HG02981 (cell line): Measurements from ENCODE around the gene ZFPL1.

ENCODE experiments used
- ATAC-seq: cut with Tn5 transposase; IDR thresholded peaks from one replicate; pipeline ENCODE4 v1.9.1; 2021; ENCODE audit warnings: mild to moderate bottlenecking, moderate library complexity; ENCODE audit not compliant: unreplicated experiment

Gene ZFPL1

DNA sequence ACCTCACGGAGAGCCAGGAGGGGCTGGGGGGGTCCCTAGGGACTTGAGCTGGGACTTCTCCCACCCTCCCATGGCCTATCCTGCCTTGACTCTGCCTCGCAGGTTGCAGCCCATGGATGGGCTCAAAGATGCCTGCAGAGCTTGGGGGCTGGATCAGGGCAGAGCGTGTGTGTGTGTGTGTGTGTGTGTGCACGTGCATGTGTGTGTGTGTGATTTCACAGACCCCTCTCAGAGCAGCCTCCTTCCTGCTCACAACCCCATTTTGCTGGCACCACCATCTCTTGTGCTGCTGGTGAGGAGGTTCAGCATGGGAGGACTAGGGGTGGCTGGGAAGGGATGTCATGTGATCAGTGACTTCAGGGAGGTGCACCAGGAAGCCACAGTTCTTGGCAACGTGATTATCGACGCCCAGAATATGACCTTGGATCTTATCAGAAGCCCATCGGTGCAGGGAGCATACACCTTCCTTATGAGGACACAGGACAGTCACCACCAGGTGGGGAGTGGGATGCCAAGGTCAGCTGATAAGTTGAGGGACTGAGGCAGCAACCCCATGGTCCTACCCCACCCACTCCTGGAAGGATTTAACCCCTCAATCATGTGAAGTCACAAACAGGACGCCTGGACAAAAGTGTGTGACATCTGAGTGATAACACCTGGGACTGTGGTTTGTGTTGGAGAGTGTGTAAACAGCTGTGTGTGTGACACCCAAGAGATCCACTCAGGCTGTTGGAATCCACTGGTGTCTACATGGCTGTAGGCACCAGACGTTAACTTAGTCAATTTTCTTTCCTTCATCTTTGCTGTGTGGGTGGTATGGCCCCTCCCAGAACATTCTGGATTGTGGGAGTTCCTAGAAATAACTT lies 23.8 kb upstream of the ZFPL1 start:
- no peak for ATAC-seq

DNA sequence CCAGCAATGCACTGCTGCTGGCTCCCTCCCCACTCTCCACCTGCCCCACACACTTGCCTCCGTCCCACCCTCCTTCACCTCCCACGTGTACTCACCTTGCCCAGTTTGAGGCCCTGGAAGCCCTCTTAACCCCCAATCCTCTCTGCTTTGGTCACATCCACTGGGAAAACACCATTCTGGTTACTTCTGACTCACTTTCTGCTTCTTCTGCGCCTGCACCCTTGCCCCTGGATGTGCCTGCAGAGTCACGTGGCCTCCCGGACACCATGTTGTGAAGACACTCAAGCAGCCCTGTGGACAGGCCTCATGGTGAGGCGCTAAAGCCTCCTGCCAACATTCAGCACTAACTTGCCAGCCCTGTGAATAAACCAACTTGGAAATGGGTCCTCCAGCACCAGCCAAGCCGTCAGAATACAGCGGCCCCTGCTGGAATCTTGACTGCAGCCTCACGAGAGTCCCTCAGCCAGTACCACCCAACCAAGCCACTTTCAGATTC lies 23.1 kb upstream of the ZFPL1 start:
- ATAC-seq, result no peak

DNA sequence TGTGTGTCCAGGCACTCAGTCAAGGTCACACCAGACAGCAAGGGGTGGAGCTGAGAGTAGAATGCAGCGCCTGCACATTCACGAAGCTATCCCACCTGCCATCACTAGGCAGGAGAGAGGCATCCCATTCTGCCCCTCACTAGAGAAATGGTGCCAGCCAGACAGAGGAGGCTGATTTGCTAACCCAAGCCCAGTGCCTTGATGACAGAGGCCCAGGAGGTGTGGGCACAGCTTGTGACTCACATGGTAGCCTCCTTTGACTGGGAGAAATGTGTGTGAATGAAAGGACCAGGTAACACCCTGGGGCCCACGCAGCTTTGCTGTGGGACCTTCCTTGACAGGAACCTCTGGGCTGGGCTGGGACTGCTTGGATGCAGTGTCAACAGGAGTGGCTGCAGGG lies 20.5 kb upstream of the ZFPL1 start:
- ATAC-seq, result no peak

DNA sequence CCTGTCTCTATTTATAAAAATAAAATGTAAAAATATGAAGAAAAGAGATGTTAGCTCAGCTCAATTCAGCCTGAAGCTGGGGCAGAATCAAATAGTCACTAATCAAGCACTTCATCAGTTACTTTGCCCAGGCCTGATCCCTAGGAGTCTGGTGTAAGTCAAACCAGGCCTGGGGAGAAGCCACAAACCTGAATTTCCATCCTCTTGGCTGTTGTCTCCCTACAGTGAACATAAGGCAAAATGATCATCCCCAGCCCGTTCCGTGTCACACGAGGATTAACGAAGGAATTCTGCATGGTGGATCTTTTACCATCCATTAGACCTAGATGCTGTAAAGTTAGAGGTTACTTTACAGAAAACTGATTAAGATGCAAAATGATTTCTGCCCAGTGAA lies 19.2 kb upstream of the ZFPL1 start:
- ATAC-seq, result no peak

DNA sequence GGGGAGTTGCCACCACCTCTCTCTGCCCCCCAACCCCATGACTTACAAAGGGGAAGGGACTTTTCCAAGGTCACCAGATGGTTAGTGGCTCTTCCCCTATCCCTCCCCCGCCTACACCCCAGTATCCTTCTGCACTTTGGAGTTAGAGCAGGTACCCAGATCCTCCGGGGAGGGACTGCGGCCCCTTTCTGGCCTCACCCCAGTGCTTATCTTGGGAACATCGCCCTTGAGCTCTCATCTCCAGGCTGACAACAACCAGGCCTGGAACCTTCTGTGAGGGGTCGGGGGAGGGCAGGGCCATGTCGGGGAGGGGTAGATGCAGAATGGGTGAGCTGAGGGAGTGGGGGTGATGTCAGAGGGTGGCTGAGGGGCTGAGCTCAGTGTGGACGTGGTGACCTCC lies 18.2 kb upstream of the ZFPL1 start:
- ATAC-seq, result no peak

DNA sequence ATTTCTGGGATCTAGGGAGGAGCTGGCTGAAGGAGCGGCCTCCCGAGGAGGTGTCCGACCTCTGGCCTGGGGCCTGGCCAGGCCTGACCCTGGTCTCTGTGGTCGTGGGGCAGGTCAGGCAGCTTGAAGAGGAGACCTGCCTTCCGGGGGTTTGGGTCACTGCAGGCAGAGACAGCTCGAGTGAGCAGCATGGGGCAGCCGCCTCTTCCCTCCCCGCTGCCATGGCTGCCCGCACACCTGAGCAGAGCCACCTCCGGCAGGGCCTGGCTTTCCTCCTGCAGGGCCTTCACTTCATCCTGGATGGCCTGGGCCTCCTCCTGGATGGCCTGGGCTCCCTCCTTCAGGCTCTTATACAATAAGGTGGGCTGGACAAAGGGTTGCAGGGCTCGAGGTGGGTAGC lies 17.7 kb upstream of the ZFPL1 start:
- no peak for ATAC-seq

DNA sequence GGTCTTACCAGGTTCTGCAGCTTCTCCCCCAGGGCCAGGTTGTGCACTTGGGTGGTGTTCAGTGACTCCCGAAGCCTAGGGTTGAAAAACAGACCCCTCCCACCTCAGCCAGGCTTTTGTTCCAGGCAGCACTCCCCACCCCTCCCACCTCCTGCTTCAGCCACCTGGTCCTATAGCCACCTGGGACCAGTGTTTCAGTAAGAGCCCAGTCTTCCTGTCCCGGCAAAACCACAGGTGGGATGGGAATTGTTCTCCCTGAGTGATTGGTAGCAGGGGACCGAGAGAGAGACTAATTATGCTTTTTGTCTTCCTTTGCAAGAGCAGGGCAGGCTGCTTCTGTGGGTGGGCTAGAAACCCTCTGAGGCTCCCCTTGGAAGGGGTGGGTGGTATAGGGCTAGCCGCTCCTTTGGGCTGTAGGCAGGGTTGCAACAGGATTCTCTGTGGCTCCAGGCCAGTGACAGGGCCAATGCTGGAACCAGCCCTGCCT lies 17.2 kb upstream of the ZFPL1 start:
- no peak for ATAC-seq

DNA sequence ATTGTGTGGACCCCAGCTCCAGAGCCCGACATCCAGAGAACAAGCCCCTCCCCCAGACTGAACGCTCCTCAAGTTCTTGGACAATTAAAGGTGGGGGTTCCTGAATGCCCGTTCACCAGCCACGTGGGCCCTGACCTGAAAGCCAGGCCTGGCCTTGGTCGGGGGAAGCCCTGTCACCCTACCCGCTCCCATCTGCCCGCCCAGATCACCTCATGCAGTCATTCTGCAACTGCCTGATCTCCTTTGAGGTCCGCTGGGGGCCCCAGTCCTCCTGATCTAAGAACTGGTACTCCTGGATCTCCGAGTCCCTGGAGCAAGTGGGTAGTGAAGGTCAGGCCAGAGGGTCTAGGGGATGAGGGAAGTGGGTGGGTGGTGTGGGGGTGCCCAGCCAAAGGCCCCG lies 16.6 kb upstream of the ZFPL1 start:
- ATAC-seq, result no peak

DNA sequence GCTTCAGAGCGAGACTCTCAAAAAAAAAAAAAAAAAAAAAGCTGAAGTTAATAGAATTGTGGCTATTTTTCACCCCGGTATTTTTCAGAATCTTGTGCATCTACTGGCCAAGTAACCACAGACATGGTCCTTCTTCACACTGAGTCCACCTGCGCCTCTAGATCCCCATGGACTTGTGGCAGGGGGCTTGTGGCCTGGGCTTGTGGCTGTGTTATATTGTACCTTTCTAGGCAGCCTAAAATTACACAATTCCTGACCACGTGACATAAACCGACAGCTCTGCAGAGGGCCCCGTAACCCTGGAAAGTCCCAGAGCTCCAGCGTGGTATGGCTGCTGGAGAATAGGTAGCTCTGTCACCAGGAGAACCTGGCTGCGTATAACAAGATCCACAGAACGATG lies 14.8 kb upstream of the ZFPL1 start:
- ATAC-seq, result no peak

DNA sequence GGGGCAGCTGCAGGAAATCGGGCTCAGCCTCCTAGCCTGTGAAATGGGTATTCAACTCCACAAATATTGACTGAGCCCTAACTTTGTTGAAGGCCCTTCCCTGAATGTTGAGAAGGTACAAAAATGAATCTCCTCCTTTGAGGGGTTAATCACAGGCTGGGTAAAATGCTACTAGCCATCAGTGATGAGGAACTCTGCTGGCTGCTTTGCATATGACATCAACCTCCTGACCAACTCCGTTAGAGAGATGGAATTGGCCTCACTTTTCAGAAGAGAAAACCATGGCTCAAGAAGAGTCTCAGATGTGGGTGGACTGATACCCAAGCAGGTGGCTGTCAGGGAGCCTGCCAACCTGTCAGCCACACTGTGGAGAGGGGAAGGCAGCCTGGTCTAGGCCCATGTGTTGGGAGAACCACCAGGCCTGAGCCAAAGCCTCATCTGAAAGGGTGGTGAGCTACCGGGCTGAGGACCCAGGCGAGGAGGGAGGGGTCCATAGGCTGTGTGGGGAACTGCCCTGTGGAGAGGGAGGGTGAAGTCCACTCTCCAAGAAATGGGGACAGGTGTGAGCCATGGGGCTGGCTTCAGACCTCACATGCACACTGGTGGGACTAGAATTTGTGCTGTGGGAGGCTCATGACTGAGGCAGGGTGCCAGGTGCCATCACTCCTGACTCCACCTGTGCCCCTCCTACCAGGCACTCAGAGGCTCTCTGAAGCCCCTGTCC lies 12.0 kb upstream of the ZFPL1 start:
- no peak for ATAC-seq

DNA sequence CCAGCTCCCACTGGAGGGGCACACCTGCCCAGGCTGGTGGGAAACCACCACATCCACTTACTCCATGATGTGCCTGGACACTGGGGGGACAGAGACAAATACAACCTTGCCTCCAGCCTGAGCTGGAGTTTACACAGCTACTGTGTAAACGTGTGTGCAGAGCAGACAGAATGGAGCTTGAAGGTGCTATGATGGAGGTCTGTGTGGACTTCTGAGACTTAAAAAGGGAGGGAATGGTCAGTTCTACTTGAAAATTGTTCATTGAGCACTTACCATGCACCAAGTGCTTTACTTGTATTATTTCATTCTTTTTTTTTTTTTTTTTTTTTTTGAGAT lies 11.4 kb upstream of the ZFPL1 start:
- no peak for ATAC-seq

DNA sequence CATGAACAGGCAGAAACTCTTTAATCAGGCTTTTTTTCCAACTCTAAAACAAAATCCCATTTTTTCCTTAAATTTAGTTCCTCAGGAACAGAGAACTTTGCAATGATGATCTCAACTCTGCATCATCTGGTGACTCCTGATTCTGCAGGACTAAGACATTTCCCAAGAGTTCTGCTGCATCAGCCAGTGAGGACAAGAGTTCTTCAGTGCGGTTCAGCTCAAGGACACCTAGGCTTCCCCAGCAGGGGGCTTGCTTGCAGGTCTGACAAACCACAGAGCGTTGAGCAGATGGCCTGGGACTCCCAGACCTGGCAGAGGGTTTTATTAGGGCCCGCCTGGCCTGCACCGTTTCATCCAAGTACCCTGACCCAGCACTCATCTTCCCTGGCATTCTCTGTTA lies 6.6 kb upstream of the ZFPL1 start:
- no peak for ATAC-seq

DNA sequence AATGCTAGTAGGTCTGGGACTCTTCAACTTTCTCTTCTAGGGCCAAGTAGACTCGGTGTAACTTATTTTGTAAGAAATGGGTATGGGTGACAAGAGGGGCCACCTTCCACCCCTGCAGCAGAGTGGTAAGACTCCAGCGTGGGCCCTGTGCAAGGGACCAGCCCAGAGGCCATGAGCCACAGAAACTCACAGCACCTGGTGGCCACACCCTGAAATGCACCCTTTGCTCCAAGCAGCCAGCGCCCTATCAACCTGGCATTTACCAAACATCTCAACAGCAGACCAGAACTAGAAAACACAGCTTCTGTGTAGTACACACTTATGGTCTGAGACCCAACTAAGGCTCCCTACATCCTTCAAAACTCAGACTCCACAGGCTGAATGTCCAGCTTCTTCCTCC lies 5.9 kb upstream of the ZFPL1 start:
- ATAC-seq, result no peak

DNA sequence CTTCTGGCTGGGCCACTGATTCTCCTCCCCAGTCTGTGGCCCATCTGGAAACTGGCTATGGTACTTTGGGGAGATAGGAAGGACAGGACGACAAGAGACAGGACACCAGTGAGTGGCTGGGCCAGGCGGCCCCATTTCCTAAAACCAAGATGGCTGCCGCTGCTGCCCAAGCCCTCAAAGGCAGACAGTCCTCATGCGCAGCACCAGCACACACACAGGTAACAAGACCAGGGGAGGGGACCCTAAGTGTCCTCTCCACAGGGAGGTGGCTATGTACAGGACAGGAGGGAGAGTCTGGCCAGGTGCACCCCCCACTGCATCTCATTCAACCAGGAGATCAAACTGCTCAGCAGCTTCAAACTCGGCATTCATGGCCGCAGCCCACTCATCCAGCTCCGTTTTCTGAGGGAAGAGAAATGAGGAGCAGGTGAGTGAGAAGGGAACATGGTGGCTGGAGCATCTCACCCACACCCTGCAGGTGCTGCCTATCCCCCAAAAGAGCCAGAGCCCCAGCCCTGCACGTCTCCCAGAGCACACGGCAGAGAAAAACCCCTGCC lies 5.2 kb upstream of the ZFPL1 start:
- no peak for ATAC-seq

DNA sequence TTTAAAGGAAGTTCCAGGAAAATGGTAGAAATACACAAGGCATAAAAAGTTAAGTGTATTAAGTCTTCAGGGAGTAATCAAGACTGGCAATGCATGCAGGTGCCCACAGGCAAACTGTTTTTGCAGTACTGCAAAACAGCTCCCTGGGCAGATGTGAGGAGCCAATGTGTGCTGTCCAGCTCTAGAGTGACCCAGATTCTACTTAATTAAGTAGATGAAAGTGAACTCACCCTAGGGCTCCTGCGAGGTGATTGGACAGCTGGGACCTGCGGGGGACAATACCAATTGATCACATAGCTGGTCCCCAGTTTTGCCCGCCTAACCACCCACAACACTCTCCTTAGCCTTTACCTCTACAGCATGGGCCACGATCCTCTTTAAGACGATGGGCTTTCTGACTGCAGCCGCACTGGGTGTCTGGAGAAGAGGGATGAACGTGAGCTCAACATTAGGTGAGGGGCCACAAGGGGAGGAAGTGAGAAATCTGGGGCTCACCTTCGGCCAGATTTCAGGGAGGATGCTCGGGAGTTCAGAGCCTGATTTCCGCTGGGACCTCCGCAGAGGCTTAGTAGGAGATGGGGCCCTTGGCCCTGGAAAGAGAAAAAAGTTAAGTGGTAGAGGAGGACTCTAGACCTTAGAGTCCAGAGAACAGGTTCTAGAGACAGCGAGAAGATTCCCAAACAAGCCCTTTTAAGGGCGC lies 738 bp upstream of the ZFPL1 start:
- ATAC-seq, result no peak

DNA sequence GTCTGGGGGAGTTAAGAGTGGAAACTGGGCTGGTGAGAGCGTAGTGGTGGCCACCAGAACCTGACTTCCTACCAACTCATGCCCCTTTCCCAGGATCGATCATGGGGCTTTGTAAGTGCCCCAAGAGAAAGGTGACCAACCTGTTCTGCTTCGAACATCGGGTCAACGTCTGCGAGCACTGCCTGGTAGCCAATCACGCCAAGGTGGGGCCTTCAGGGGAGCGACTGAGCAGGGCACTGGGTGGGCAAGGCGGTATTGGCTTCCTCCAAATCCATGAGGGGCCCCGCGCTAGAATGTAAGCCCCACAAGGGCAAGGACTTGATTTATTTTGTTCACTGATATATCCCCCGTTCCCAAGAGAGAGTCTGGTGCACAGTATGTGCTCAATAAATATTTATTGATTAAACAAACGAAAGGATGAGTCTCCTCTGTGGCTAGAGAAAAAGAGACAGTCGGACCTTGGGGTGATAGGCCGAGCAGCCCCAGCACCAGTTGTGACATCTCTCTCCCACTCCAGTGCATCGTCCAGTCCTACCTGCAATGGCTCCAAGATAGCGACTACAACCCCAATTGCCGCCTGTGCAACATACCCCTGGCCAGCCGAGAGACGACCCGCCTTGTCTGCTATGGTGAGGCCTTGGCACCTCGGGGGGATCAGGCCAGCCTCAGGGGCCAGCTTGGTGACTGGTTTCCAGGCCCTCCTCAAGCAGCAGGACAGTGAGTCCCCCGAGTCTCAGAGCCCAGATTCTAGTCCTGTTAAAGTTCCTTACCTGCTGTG lies 765 bp downstream of the ZFPL1 start:
- no peak for ATAC-seq

DNA sequence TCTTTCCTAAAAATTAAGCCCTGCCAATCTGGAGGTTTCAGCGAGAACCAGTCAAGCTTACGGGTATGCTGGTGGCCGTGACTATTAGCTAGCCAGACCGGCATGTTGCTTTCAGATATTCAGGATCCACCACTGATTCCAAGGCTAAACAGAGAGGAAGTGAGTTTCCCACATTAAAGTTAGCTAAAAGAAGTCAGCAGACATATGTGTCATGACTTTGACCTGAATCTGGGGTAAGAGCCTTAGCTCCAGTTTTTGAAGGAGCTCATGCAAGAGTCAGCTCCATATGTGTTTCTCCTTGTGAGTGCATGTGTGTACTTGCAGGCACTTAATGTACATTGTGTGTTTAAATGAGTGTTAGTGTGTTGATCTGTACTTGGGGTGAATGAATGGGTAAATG lies 1.4 kb downstream of the ZFPL1 start:
- no peak for ATAC-seq

DNA sequence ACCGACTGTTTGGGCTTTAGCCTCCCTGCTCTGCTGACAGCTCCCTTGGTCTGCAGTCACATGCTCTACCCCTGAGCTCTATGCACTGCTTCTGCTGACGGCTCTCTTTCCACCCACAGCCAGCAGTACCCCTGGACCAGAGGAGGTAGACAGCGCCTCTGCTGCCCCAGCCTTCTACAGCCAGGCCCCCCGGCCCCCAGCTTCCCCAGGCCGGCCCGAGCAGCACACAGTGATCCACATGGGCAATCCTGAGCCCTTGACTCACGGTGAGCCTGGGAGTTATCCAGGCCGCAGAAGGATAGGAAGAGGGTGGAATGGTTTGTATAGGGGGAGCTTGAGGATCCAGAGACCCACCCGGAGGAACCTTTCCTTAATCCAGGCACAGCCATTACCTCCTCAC lies 2.8 kb downstream of the ZFPL1 start:
- ATAC-seq, result no peak

DNA sequence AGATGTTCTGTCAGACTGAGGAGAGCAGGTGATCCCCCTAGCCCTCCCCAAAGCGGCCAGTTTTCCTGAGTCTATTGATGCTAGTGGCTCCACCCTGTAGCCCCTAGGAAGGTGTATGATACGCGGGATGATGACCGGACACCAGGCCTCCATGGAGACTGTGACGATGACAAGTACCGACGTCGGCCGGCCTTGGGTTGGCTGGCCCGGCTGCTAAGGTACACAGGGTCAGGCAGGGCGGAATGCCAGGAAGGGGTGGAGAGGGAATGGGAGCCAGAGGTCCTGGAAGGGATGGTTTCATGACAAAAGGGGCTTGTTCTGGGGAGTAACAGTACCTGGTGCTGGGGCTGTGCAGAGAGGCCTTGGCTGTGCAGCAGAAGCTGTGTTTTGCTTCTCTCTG lies 3.2 kb downstream of the ZFPL1 start:
- ATAC-seq, result no peak

DNA sequence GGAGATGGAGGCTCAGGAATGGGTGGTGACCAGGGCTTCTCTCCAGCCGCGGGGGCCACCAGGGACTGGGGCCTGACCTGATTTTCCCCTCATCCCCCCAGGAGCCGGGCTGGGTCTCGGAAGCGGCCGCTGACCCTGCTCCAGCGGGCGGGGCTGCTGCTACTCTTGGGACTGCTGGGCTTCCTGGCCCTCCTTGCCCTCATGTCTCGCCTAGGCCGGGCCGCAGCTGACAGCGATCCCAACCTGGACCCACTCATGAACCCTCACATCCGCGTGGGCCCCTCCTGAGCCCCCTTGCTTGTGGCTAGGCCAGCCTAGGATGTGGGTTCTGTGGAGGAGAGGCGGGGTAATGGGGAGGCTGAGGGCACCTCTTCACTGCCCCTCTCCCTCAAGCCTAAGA lies 3.8 kb downstream of the ZFPL1 start:
- ATAC-seq, result no peak

DNA sequence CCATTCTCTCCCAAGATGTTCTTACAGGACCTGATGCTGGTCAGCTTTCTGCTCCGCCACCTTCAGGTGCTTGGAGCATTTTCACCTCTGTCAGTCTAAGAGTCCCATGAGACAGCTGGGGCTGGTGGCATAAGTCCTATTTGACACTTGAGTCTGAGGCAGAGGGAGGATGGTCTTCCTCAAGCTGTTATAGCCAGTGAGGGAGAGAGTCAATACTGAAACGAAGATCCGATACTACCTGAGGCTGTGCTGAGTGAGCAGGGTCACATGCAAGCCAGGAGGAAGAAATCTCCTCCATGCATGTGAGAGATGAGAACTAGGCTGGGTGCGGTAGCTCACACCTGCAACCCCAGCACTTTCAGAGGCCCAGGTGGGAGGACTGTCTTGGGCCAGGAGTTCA lies 5.6 kb downstream of the ZFPL1 start:
- no peak for ATAC-seq
